H1 (cell line): ENCODE measurements around the gene PGBD4. TPM values are rescaled to one million over a fixed set of nuclear protein-coding genes. Genes with fewer than 3 reads are reported as not detected.

Source experiments
- CTCF ChIA-PET: fragments of 300-600 bp; sonication (Branson Sonifier 250); formaldehyde crosslinking; loops from one replicate; lab custom pipeline; 2021; ENCODE audit not compliant: partially characterized antibody; lab: Charles Lee
- POLR2A ChIA-PET: fragments of 300-600 bp; sonication (Branson Sonifier 250); formaldehyde crosslinking; loops from one replicate; lab custom pipeline; 2021; ENCODE audit warnings: inconsistent platforms; ENCODE audit not compliant: partially characterized antibody; lab: Charles Lee
- DNase-seq, 2 experiments: peaks; one replicate each; pipeline versions ENCODE4 v3.0.0 to v3.0.0-alpha.2; 2010 to 2022; ENCODE audit warnings: low spot score in 2 of 2, low read depth in 1 of 2, mixed read lengths in 1 of 2
- FAIRE-seq: peaks from 2 replicates; lab custom pipeline; 2011; peaks lifted over from hg19 to GRCh38; lab: Jason Lieb, UNC
- H2AFZ ChIP-seq: 2 replicates; pipeline ENCODE4 v1.8.1; 2012; ENCODE audit warnings: low read length, inconsistent platforms
- H2AK5ac ChIP-seq: 2 replicates; pipeline ENCODE4 v1.6.1; 2013; ENCODE audit warnings: low read depth, low read length
- H2BK120ac ChIP-seq: replicated peaks from 2 replicates; pipeline ENCODE3; 2013; ENCODE audit warnings: low read depth, low read length, inconsistent platforms
- H2BK12ac ChIP-seq: 2 replicates; pipeline ENCODE4 v1.6.1; 2013; ENCODE audit warnings: low read depth, low read length
- H2BK15ac ChIP-seq: 2 replicates; pipeline ENCODE4 v1.6.1; 2013; ENCODE audit warnings: low read length
- H2BK20ac ChIP-seq: 2 replicates; pipeline ENCODE4 v1.6.1; 2013; ENCODE audit warnings: low read length
- H2BK5ac ChIP-seq: 2 replicates; pipeline ENCODE4 v1.6.1; 2013; ENCODE audit warnings: low read depth, low read length
- H3K14ac ChIP-seq: 2 replicates; pipeline ENCODE4 v1.6.1; 2013; ENCODE audit warnings: inconsistent platforms; ENCODE audit not compliant: insufficient read length
- H3K18ac ChIP-seq: 2 replicates; pipeline ENCODE4 v1.6.1; 2013; ENCODE audit warnings: low read length; ENCODE audit errors: extremely low read depth
- H3K23ac ChIP-seq: 2 replicates; pipeline ENCODE4 v1.6.1; 2013; ENCODE audit warnings: inconsistent platforms; ENCODE audit not compliant: insufficient read length
- H3K23me2 ChIP-seq: 2 replicates; pipeline ENCODE4 v1.6.1; 2013; ENCODE audit warnings: low read depth, low read length
- H3K27ac ChIP-seq: 2 replicates; pipeline ENCODE4 v1.6.1; 2011; ENCODE audit warnings: low read depth, low read length, inconsistent platforms
- H3K27me3 ChIP-seq, 4 experiments: replicated peaks in 1 of 4; 1 replicate in 1 of 4; 2 replicates in 3 of 4; pipeline versions ENCODE4 v1.6.1 to v1.8.1; 2011 to 2013; ENCODE audit warnings: low read length in 3 of 4, mild to moderate bottlenecking in 3 of 4, inconsistent platforms in 2 of 4, mixed read lengths in 2 of 4, moderate library complexity in 1 of 4; ENCODE audit not compliant: control insufficient read depth in 3 of 4, insufficient read depth in 3 of 4; ENCODE audit errors: extremely low read depth in 1 of 4
- H3K36me3 ChIP-seq, 4 experiments: 2 replicates each; pipeline versions ENCODE4 v1.6.1 to v1.8.1; 2011 to 2013; ENCODE audit warnings: mild to moderate bottlenecking in 4 of 4, low read length in 3 of 4, moderate library complexity in 2 of 4, control low read depth in 1 of 4, inconsistent platforms in 1 of 4; ENCODE audit not compliant: insufficient read depth in 4 of 4, control insufficient read depth in 2 of 4
- H3K4ac ChIP-seq: replicated peaks from 2 replicates; pipeline ENCODE3; 2013; ENCODE audit warnings: low read length, low read depth, mixed read lengths, inconsistent platforms; ENCODE audit not compliant: insufficient read length
- H3K4me1 ChIP-seq, 4 experiments: replicated peaks in 1 of 4; 1 replicate in 1 of 4; 2 replicates in 3 of 4; pipeline versions ENCODE4 v1.6.1 to v1.8.1; 2011 to 2013; ENCODE audit warnings: low read length in 3 of 4, inconsistent platforms in 2 of 4, mixed read lengths in 1 of 4; ENCODE audit not compliant: insufficient read depth in 4 of 4, control insufficient read depth in 3 of 4
- H3K4me2 ChIP-seq, 2 experiments: 2 replicates each; pipeline versions ENCODE4 v1.6.1 to v1.8.1; 2011 to 2013; ENCODE audit warnings: low read depth in 2 of 2, low read length in 2 of 2, control low read depth in 1 of 2, inconsistent platforms in 1 of 2, mild to moderate bottlenecking in 1 of 2; ENCODE audit not compliant: insufficient read depth in 1 of 2
- H3K4me3 ChIP-seq, 4 experiments: fragments of 200-600, 300-600 bp in 1 of 4; sonication (generic), shearing (Covaris generic), sonication (Bioruptor Twin) in 1 of 4; 2 replicates each; pipeline versions ENCODE4 v1.5.1 to v1.8.1; 2011 to 2016; ENCODE audit warnings: low read length in 4 of 4, low read depth in 3 of 4, control low read depth in 2 of 4, inconsistent platforms in 2 of 4, mild to moderate bottlenecking in 2 of 4, mixed read lengths in 1 of 4, moderate library complexity in 1 of 4; ENCODE audit not compliant: insufficient read depth in 2 of 4; ENCODE audit errors: extremely low read depth in 1 of 4
- H3K56ac ChIP-seq: replicated peaks from 2 replicates; pipeline ENCODE3; 2013; ENCODE audit warnings: low read depth, mild to moderate bottlenecking, mixed read lengths, low read length, inconsistent platforms; ENCODE audit not compliant: insufficient read length
- H3K79me1 ChIP-seq: 2 replicates; pipeline ENCODE4 v1.6.1; 2013; ENCODE audit warnings: low read depth, low read length, control low read depth
- H3K79me2 ChIP-seq, 2 experiments: 2 replicates each; pipeline versions ENCODE4 v1.6.1 to v1.8.1; 2012 to 2013; ENCODE audit warnings: low read length in 2 of 2, mild to moderate bottlenecking in 2 of 2, inconsistent platforms in 1 of 2; ENCODE audit not compliant: insufficient read depth in 2 of 2, control insufficient read depth in 1 of 2
- H3K9ac ChIP-seq, 4 experiments: replicated peaks in 1 of 4; 1 replicate in 1 of 4; 2 replicates in 3 of 4; pipeline versions ENCODE4 v1.6.1 to v1.8.1; 2011 to 2013; ENCODE audit warnings: low read depth in 3 of 4, low read length in 3 of 4, control low read depth in 2 of 4, mild to moderate bottlenecking in 2 of 4, moderate library complexity in 2 of 4, inconsistent platforms in 1 of 4; ENCODE audit errors: extremely low read depth in 1 of 4
- H3K9me3 ChIP-seq, 2 experiments: 2 replicates each; pipeline versions ENCODE4 v1.6.1 to v1.8.1; 2012 to 2013; ENCODE audit warnings: mild to moderate bottlenecking in 2 of 2, moderate library complexity in 2 of 2, control low read depth in 1 of 2, inconsistent platforms in 1 of 2, low read depth in 1 of 2, low read length in 1 of 2, mixed read lengths in 1 of 2; ENCODE audit not compliant: insufficient read depth in 2 of 2
- H4K20me1 ChIP-seq, 2 experiments: replicated peaks in 1 of 2; 2 replicates each; pipeline versions ENCODE3 to v1.8.1; 2011 to 2013; ENCODE audit warnings: inconsistent platforms in 2 of 2, low read length in 2 of 2, mild to moderate bottlenecking in 1 of 2; ENCODE audit not compliant: insufficient read depth in 2 of 2, control insufficient read depth in 1 of 2
- H4K5ac ChIP-seq: 2 replicates; pipeline ENCODE4 v1.6.1; 2013; ENCODE audit warnings: low read length, low read depth, mixed read lengths, inconsistent platforms; ENCODE audit not compliant: insufficient read length
- H4K8ac ChIP-seq: 2 replicates; pipeline ENCODE4 v1.8.0; 2013; ENCODE audit warnings: mild to moderate bottlenecking, moderate library complexity, low read length, inconsistent platforms; ENCODE audit not compliant: insufficient read depth; ENCODE audit errors: extremely low read depth
- H4K91ac ChIP-seq: replicated peaks from 2 replicates; pipeline ENCODE3; 2013; ENCODE audit warnings: low read length, mixed read lengths, inconsistent platforms; ENCODE audit not compliant: insufficient read length
- BACH1 ChIP-seq: IDR thresholded peaks from 2 replicates; pipeline ENCODE4 v1.6.1; 2012; ENCODE audit warnings: low read length, improper control_type of control experiment
- WGBS, 2 experiments: shearing (Covaris generic) in 1 of 2; methylation state at CpG; one replicate each; pipeline versions ENCODE4 v1.1.6 to v1.1.7; 2013 to 2015; ENCODE audit warnings: low lambda C conversion rate in 2 of 2, mixed read lengths in 2 of 2, inconsistent platforms in 1 of 2, low coverage in 1 of 2, missing lambda C conversion rate in 1 of 2; ENCODE audit not compliant: insufficient replicate concordance in 2 of 2, insufficient coverage in 1 of 2, insufficient read length in 1 of 2; ENCODE audit errors: extremely low coverage in 1 of 2, missing lambda C conversion rate in 1 of 2; 5-methylcytosine and 5-hydroxymethylcytosine counted together
- polyA plus RNA-seq, 7 experiments: library from polyadenylated mRNA; depleted of rRNA in 3 of 7; stranded (reverse) in 5 of 7; unstranded in 2 of 7; fragments of >200 nt in 5 of 7; fragments of 200-250 nt in 2 of 7; gene quantifications; 1 replicate in 5 of 7; 2 replicates in 1 of 7; 4 replicates in 1 of 7; pipeline versions ENCODE4 v1.2.1 to v1.2.3, GENCODE V29; 2011 to 2013; ENCODE audit warnings: missing spikeins in 2 of 7, mixed read lengths in 2 of 7
- total RNA-seq: library from RNA; stranded (reverse); fragmentation: NEBNext Ultra II Directional; extraction: Animal tissue kit (Norgen Biotek cat#: 25700); gene quantifications from 2 replicates; pipeline ENCODE4 v1.2.1, GENCODE V29; 2021

PGBD4 gene
- total and polyA plus RNA-seq, 2 of the 8 experiments (the other 6 are each of a cell fraction or from before 2014, with no cell fraction given) = 0.68 to 0.76 TPM

- no peak overlapping the region for H2BK5ac ChIP-seq
- no peak overlapping the region for H4K91ac ChIP-seq
- no peak overlapping the region for H2AFZ ChIP-seq
- H3K23me2 ChIP-seq = no peaks in the 10 kb centered on the region; the same call in 1 of the 2 replicates
- H3K27me3 ChIP-seq = no peaks in the 10 kb centered on the region
- H3K9me3 ChIP-seq = no peaks in the 10 kb centered on the region
- no peak for DNase-seq
- H3K4ac ChIP-seq = no peak overlapping the region
- H3K79me1 ChIP-seq = no peaks in the 10 kb centered on the region
- H3K4me2 ChIP-seq = no peak overlapping the region
- H3K14ac ChIP-seq = no peak overlapping the region
- H3K23ac ChIP-seq = no peak overlapping the region
- CTCF ChIA-PET = interaction anchor here (1.8 to 2.7 kb wide), 3 partner anchors 17 to 200 kb away, joined by 5 to 13 read pairs (median 9); no protein-coding TSS in a partner anchor
- H4K5ac ChIP-seq = no peak overlapping the region
- H3K27ac ChIP-seq = no peak overlapping the region
- no peaks in the 10 kb centered on the region for H3K79me2 ChIP-seq
- H2AK5ac ChIP-seq = no peak overlapping the region
- no peak for TF ChIP-seq BACH1
- no peak overlapping the region for H3K56ac ChIP-seq
- H2BK15ac ChIP-seq = no peak overlapping the region
- H3K18ac ChIP-seq = no peak overlapping the region
- no peak overlapping the region for H4K8ac ChIP-seq
- no peak for FAIRE-seq
- H3K36me3 ChIP-seq = no peaks in the 10 kb centered on the region
- H3K4me3 ChIP-seq = no peak overlapping the region
- H3K4me1 ChIP-seq = no peaks in the 10 kb centered on the region
- no peak overlapping the region for H2BK120ac ChIP-seq
- 85% methylated on average over 3 of the region's 3 CpGs; no CpG with 5 or more reads in 1 of the 2 experiments for WGBS, 2 experiments
- no peaks in the 10 kb centered on the region for H4K20me1 ChIP-seq
- no peak overlapping the region for H2BK20ac ChIP-seq
- H2BK12ac ChIP-seq = no peak overlapping the region
- no peak overlapping the region for H3K9ac ChIP-seq
- POLR2A ChIA-PET = no interaction called here
These were observed 41.9 kb upstream of the PGBD4 start for GRCh38 chr15:34059946-34060345.
